Natural killer cell treated with Interleukin-12 subunit alpha and Interleukin-12 subunit beta and Interleukin-15 and Interleukin-18, amount 100 ng/mL, for 72 hours (primary cell): ENCODE results near the gene C6orf89. TPM values are rescaled to one million over a fixed set of nuclear protein-coding genes. Genes with fewer than 3 reads are reported as not detected.
"Not testable (repeated sequence)": the region's sequence is repeated elsewhere in the genome, so short reads cannot be mapped to it uniquely, and the experiment has no call there.

Experiments
- ATAC-seq, 2 donors: fragments of 150-1000 bp; cut with Tn5 transposase in 1 of 2; sonication (Bioruptor Pico), chemical (Tn5 transposase) in 1 of 2; 2 replicates each; pipeline ENCODE4 v1.10.0; 2021
- DNase-seq: peaks from one replicate; pipeline ENCODE4 v3.0.0; 2022; ENCODE audit warnings: low spot score
- H3K27ac Mint-ChIP-seq, 2 donors: 1 replicate in 1 of 2; 2 replicates in 1 of 2; pipeline ENCODE4 v1.8.0; 2022; ENCODE audit warnings: mixed read lengths in 2 of 2, mild to moderate bottlenecking in 1 of 2, moderate library complexity in 1 of 2
- H3K27me3 Mint-ChIP-seq, 2 donors: 1 replicate in 1 of 2; 2 replicates in 1 of 2; pipeline ENCODE4 v1.8.0; 2022; ENCODE audit warnings: mixed read lengths in 2 of 2
- H3K36me3 Mint-ChIP-seq: one replicate; pipeline ENCODE4 v1.8.0; 2022; ENCODE audit warnings: mixed read lengths
- H3K4me1 Mint-ChIP-seq, 2 donors: 1 replicate in 1 of 2; 2 replicates in 1 of 2; pipeline ENCODE4 v1.8.0; 2022; ENCODE audit warnings: low read depth in 2 of 2, mixed read lengths in 2 of 2, mild to moderate bottlenecking in 1 of 2
- H3K4me3 Mint-ChIP-seq: one replicate; pipeline ENCODE4 v1.8.0; 2022; ENCODE audit warnings: mixed read lengths
- H3K9me3 Mint-ChIP-seq: 2 replicates; pipeline ENCODE4 v1.8.0; 2022; ENCODE audit warnings: mixed read lengths
- total RNA-seq, 2 donors: library from RNA; stranded (reverse); gene quantifications; one replicate each; pipeline ENCODE4 v1.2.3, GENCODE V29; 2022

The C6orf89 gene
- total RNA-seq, 2 donors from 2014 or later = 40.4 to 44.4 TPM

DNA sequence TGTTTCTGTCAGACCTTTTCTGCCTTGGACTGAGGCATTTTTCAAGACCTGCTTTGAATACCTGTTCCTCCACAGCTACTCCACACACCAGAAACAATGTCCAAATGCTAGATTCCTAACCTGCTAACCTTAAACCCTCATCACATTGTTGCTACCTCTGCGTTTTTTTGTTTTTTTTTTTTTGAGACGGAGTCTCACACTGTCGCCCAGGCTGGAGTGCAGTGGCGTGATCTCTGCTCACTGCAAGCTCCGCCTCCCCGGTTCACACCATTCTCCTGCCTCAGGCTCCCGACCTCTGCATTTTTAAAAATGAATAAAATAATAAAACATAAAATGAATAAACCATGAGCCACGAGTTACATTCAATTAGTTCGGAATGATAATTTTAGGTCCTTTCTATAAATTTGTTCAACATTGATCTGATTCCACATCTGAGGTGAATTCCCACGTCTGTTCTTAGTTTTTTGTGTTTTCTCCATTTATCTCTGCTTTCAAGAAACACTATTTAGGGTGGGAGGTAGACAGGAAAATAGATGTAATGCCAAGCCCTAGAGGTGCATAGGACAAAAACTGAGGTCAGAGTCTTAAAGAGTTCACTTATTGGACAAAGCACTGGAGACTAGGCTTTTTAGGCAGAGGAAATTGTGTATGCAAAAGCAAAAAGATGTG lies 1.3 kb downstream of the C6orf89 start:
- DNase-seq = no peak
- H3K4me1 Mint-ChIP-seq = peaks cover 20 to 32% of the 10 kb centered on the region in 2 donors

DNA sequence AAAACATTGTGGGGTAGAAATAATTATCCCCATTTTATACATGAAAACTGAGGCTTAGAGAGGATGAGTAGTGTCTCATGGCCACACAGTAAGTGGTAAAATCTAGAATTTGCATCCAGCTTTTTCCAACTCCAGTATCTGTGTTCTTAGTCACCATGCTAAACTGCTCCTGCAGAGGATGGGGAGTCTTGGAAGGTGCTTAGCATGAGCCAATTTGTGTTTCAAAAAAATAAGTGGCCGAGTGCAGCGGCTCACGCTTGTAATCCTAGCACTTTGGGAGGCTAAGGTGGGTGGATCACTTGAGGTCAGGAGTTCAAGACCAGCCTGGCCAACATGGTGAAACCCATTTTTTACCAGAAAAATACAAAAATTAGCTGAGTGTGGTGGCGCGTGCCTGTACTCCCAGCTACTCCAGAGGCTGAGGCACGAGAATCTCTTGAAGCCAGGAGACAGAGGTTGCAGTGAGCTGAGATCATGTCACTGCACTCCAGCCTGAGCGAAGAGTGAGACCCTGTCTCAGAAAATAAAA lies 2.4 kb downstream of the C6orf89 start:
- no peak for ATAC-seq
- DNase-seq = no peak
- H3K4me1 Mint-ChIP-seq = peaks cover 20 to 32% of the 10 kb centered on the region in 2 donors
- H3K36me3 Mint-ChIP-seq = no peaks in the 10 kb centered on the region
- H3K27me3 Mint-ChIP-seq = no peaks in the 10 kb centered on the region
- H3K9me3 Mint-ChIP-seq = no peaks in the 10 kb centered on the region
- H3K27ac Mint-ChIP-seq = peak overlapping the region in 1 of 2 donors; percentile 3
- no peak overlapping the region for H3K4me3 Mint-ChIP-seq

More for the DNA sequence above, 1.3 kb downstream of the C6orf89 start:
- no peak for ATAC-seq
- no peaks in the 10 kb centered on the region for H3K9me3 Mint-ChIP-seq
- H3K4me3 Mint-ChIP-seq = peak overlapping the region; percentile 89
- H3K27me3 Mint-ChIP-seq = no peaks in the 10 kb centered on the region
- H3K36me3 Mint-ChIP-seq = no peaks in the 10 kb centered on the region
- peak overlapping the region; percentile 93 to 98 for H3K27ac Mint-ChIP-seq

- no peak for ATAC-seq
- peak overlapping the region in 1 of 2 donors; percentile 3 for H3K27ac Mint-ChIP-seq
- DNase-seq = no peak
- peaks cover 20 to 32% of the 10 kb centered on the region in 2 donors for H3K4me1 Mint-ChIP-seq
- no peaks in the 10 kb centered on the region for H3K36me3 Mint-ChIP-seq
- no peaks in the 10 kb centered on the region for H3K9me3 Mint-ChIP-seq
- no peak overlapping the region for H3K4me3 Mint-ChIP-seq
- no peaks in the 10 kb centered on the region for H3K27me3 Mint-ChIP-seq
These were observed 3.1 kb downstream of the C6orf89 start for GRCh38 chr6:36888654-36889481.

GRCh38 chr6:36890112-36890663 lies 4.4 kb downstream of the C6orf89 start:
- Mint-ChIP-seq H3K4me1 (peaks cover 19 to 31% of the 10 kb centered on the region in 2 donors), H3K27me3 (no peaks in the 10 kb centered on the region), H3K27ac (peak overlapping the region in 1 of 2 donors; percentile 14), H3K36me3 (no peaks in the 10 kb centered on the region), H3K9me3 (no peaks in the 10 kb centered on the region), H3K4me3 (no peak overlapping the region)
- DNase-seq (no peak), ATAC-seq (no peak)

GRCh38 chr6:36891153-36891552 lies 5.4 kb downstream of the C6orf89 start:
- not testable (repeated sequence) for H3K9me3 Mint-ChIP-seq, ATAC-seq, H3K36me3 Mint-ChIP-seq

GRCh38 chr6:36893976-36894932 lies 8.5 kb downstream of the C6orf89 start:
- DNase-seq (no peak), ATAC-seq (no peak)
- H3K4me3 Mint-ChIP-seq = no peak overlapping the region
- H3K27me3 Mint-ChIP-seq = no peaks in the 10 kb centered on the region
- no peak overlapping the region for H3K27ac Mint-ChIP-seq
- H3K4me1 Mint-ChIP-seq = peaks cover 5 to 11% of the 10 kb centered on the region in 2 donors
- no peaks in the 10 kb centered on the region for H3K9me3 Mint-ChIP-seq
- H3K36me3 Mint-ChIP-seq = peaks cover 12% of the 10 kb centered on the region

More at GRCh38 chr6:36891153-36891552, 5.4 kb downstream of the C6orf89 start:
- not testable (repeated sequence) for DNase-seq, H3K27me3 Mint-ChIP-seq, H3K27ac Mint-ChIP-seq, H3K4me3 Mint-ChIP-seq
- H3K4me1 Mint-ChIP-seq = peaks cover 15 to 26% of the 10 kb centered on the region in 2 donors

DNA sequence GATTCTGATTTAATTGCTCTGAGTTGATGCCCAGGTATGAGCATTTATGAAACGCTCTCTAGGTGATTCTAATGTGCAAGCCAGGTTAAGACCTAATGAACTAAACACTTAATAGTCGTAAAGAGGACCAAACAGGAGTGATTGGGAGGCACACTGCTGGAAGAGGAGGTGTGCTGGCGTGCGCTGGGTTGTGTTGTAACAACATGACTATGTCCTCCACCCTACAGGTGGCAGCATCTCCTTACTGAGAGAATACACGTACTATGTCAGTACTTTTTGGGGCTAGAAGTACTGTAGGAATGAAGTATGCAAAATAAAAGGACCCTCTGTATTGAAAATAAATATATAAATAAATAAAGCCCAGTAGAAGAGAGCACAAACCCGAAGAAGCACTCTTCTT lies 11.9 kb downstream of the C6orf89 start:
- peaks cover 4% of the 10 kb centered on the region in 2 donors for H3K4me1 Mint-ChIP-seq
- ATAC-seq = no peak
- H3K36me3 Mint-ChIP-seq = peaks cover 16% of the 10 kb centered on the region
- H3K4me3 Mint-ChIP-seq = no peak overlapping the region
- no peak for DNase-seq
- H3K27me3 Mint-ChIP-seq = no peaks in the 10 kb centered on the region
- no peak overlapping the region for H3K27ac Mint-ChIP-seq
- H3K9me3 Mint-ChIP-seq = no peaks in the 10 kb centered on the region

DNA sequence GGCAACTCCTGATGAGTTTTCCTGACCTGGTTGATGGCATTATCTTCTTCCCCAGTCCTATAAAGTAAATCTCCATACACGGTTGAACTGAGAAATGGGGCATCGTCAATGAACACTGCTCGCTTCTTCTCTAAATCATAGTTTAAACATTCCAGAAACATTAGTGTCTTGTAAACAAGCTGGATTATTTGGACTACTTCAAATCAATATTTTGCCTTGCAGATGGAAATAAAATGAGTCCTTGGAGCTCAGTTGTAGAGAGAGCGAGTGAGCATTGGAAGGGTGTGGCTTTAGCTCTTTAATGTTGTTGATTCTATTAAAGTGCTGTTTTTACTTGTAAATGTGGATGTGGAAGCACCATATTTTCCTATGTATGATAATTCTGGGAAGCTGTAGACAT lies 18.4 kb downstream of the C6orf89 start:
- H3K4me3 Mint-ChIP-seq = no peak overlapping the region
- no peak for DNase-seq
- peaks cover 22% of the 10 kb centered on the region for H3K36me3 Mint-ChIP-seq
- H3K9me3 Mint-ChIP-seq = no peaks in the 10 kb centered on the region
- ATAC-seq = no peak
- H3K27ac Mint-ChIP-seq = no peak overlapping the region
- no peaks in the 10 kb centered on the region for H3K27me3 Mint-ChIP-seq
- peaks cover 4 to 6% of the 10 kb centered on the region in 2 donors for H3K4me1 Mint-ChIP-seq

GRCh38 chr6:36904851-36905393 lies 19.2 kb downstream of the C6orf89 start:
- Mint-ChIP-seq H3K4me1 (peaks cover 4 to 6% of the 10 kb centered on the region in 2 donors), H3K36me3 (peaks cover 17% of the 10 kb centered on the region), H3K4me3 (no peak overlapping the region), H3K27me3 (no peaks in the 10 kb centered on the region), H3K9me3 (no peaks in the 10 kb centered on the region), H3K27ac (no peak overlapping the region)
- ATAC-seq (no peak), DNase-seq (no peak)

- ATAC-seq = no peak
- Mint-ChIP-seq H3K36me3 (peaks cover 17% of the 10 kb centered on the region), H3K9me3 (no peaks in the 10 kb centered on the region), H3K27ac (no peak overlapping the region), H3K4me3 (no peak overlapping the region), H3K4me1 (peaks cover 8 to 9% of the 10 kb centered on the region in 2 donors), H3K27me3 (no peaks in the 10 kb centered on the region)
- DNase-seq = no peak
These were observed 21.0 kb downstream of the C6orf89 start for GRCh38 chr6:36906539-36907325.

DNA sequence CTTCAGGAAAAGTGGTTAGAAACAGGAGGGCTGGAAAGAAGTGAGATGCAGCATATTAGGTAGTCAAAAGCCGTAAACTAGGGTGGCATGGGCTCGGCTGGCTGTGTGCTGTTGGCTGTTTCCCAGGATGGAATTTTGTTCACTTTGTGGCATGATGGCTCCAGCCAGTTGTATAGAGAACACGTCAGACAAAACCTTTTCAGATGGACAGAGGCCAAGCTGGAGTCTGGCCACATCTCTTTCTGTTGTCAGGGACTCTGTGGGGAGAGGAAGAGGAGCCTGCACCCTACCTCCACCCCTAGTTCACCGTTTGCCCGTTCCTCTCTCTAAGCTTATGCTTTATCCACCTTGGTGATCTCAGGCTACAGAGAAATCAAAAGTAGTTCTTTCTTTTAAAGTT lies 22.0 kb downstream of the C6orf89 start:
- peaks cover 15% of the 10 kb centered on the region for H3K36me3 Mint-ChIP-seq
- peaks cover 18 to 20% of the 10 kb centered on the region in 2 donors for H3K4me1 Mint-ChIP-seq
- no peaks in the 10 kb centered on the region for H3K27me3 Mint-ChIP-seq
- no peak overlapping the region for H3K4me3 Mint-ChIP-seq
- DNase-seq (no peak), ATAC-seq (no peak)
- H3K9me3 Mint-ChIP-seq = no peaks in the 10 kb centered on the region
- no peak overlapping the region for H3K27ac Mint-ChIP-seq

- ATAC-seq (no peak), DNase-seq (no peak)
- no peak overlapping the region for H3K27ac Mint-ChIP-seq
- no peak overlapping the region for H3K4me3 Mint-ChIP-seq
- peaks cover 13% of the 10 kb centered on the region for H3K36me3 Mint-ChIP-seq
- H3K27me3 Mint-ChIP-seq = no peaks in the 10 kb centered on the region
- H3K9me3 Mint-ChIP-seq = no peaks in the 10 kb centered on the region
- peaks cover 22 to 28% of the 10 kb centered on the region in 2 donors for H3K4me1 Mint-ChIP-seq
These were observed 23.0 kb downstream of the C6orf89 start for GRCh38 chr6:36908747-36909146.
